HG02678 (cell line): Measurements from ENCODE around the gene D2HGDH.
"Not testable (repeated sequence)": the region's sequence is repeated elsewhere in the genome, so short reads cannot be mapped to it uniquely, and the experiment has no call there.

Experiments used
- ATAC-seq: cut with Tn5 transposase; IDR thresholded peaks from one replicate; pipeline ENCODE4 v1.9.1; 2021; ENCODE audit warnings: mild to moderate bottlenecking, moderate library complexity; ENCODE audit not compliant: unreplicated experiment

D2HGDH gene

DNA sequence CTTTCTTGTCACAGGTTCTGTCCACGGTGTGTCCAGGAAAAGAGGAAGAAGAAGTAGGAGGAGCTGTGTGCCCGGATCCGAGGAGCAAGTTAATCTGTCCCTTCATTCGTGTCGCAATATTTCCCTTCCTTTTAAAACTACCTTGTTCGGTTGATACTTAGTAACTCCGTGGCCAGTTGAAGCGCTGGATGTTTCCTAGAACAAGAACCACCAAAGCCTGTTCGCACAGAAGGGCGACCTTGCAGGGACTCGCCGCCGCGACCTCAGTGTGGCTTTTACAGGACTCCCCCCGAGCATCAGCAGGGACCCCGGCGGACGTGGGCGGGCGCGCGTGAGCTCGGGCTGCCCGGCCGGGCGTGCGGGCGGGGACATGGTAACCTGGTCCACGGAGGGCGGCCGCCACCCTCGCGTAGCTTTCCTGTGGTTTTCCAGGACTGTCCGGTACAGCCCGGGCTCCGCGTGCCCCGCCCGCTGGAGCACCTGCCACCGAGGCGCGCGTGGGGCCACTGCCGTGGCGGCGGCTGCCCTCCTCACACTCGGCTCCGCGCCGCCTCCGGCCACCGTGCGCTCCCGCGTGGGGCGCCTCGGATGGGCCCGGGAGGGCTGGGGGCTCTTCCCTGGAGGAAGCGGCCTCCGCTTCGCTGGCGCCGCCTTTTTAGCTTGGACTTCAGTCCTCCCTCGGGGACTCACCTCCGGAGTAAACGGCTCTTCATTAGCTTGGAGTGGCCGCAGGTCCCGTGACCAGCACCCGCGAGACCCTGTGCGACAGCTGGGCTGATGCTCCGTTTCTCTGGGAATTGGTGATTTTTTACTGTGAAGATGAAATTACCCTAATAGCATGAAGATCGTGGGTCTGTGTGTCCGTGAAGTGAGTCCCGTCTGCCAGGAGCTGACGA, 9.2 kb upstream of the D2HGDH start:
- no peak for ATAC-seq

- no peak for ATAC-seq
Observed at GRCh38 chr2:241726459-241726858, 8.0 kb upstream of the D2HGDH start.

DNA sequence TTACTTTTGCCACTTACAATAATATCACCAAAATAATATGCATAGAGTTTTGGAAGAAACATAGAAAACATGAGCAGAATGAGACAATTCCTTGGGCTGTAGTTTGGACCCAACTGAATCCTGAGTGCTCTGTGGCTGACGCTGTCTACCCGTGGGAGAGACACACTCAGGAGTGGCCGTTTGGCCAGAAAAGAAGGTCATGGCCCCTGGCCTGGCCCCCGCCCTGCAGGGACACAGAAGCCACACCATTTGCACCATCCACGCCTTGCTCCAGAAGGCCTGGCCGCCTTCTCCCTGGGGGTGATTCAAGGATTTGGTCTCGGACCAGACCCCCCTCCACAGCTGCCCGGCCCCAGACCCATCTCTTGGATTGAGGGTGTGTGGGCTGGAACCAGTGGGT, 6.4 kb upstream of the D2HGDH start:
- no peak for ATAC-seq

DNA sequence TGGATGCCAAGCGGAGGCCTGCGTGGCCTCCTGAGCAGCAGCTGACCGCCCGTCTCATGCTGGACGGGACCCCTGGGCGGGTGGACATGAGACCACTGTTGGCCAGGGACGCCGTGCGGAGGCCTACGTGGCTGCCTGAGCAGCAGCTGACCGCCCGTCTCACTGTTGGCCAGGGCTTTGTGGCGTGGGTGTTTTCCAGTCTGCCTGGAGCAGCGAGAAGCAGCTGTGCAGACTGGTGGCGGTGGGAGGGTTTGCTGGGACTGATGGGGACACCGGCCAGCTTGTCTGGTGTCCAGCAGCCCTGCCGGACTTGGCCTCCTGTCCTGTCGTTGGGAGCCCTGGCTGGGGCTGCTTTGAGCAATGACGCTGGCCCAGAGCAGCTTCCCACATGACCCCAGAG, 5.8 kb upstream of the D2HGDH start:
- ATAC-seq, result no peak

- ATAC-seq, result no peak
Observed at GRCh38 chr2:241729868-241730267, 4.6 kb upstream of the D2HGDH start.

DNA sequence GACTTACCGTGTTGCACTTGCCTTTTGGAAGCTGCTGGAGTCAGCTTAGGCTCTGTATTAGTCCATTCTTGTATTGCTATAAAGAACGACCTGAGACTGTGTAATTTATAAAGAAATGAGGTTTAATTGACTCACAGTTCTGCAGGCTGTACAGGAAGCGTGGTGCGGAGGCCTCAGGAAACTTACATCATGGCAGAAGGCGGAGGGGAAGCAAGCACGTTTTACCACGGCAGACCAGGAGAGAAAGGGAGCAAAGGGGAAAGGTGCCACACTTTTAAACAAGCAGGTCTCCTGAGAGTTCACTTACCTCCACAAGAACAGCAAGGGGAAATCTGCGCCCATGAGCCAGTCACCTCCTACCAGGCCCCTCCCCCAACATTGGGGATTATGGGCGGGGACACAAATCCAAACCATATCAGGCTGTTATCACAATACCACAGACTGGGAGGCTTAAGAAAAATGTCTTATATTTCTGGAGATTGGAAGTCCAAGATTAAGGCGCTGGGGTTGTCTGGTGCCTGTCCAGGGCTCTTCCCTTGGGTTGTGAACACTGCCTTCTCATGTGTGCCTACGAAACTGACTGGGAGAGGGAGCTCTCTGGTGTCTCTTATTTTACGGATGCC, 3.6 kb upstream of the D2HGDH start:
- no peak for ATAC-seq

- ATAC-seq, result not testable (repeated sequence)
Observed at GRCh38 chr2:241732513-241733186, 1.8 kb upstream of the D2HGDH start.

- ATAC-seq, result no peak
Observed at GRCh38 chr2:241733391-241734207, 831 bp upstream of the D2HGDH start.

- ATAC-seq, result peak; percentile 25
Observed at GRCh38 chr2:241734208-241734466, 293 bp upstream of the D2HGDH start.

GRCh38 chr2:241736111-241736510, 1.7 kb downstream of the D2HGDH start:
- no peak for ATAC-seq

GRCh38 chr2:241738040-241738686, 3.7 kb downstream of the D2HGDH start:
- no peak for ATAC-seq

GRCh38 chr2:241739177-241739576, 4.7 kb downstream of the D2HGDH start:
- no peak for ATAC-seq

DNA sequence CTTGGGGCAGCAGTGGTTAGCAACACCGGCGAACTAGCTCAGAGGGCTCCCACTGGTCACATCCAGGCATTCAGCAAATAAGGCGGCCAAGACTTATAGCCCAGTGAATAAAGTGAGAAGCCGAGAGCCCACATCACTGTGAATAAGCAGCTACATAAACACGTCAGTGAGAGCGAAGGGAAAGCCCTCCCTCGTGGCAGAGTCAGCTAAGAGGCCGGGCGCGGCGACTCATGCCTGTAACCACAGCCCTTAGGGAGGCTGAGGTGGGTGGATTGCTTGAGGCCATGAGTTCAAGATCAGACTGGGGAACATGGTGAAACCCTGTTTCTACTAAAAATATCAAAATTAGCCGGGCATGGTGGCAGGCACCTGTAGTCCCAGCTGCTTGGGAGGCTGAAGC, 5.2 kb downstream of the D2HGDH start:
- no peak for ATAC-seq

GRCh38 chr2:241741016-241741415, 6.6 kb downstream of the D2HGDH start:
- ATAC-seq, result no peak

- no peak for ATAC-seq
Observed at GRCh38 chr2:241742320-241742939, 8.0 kb downstream of the D2HGDH start.

DNA sequence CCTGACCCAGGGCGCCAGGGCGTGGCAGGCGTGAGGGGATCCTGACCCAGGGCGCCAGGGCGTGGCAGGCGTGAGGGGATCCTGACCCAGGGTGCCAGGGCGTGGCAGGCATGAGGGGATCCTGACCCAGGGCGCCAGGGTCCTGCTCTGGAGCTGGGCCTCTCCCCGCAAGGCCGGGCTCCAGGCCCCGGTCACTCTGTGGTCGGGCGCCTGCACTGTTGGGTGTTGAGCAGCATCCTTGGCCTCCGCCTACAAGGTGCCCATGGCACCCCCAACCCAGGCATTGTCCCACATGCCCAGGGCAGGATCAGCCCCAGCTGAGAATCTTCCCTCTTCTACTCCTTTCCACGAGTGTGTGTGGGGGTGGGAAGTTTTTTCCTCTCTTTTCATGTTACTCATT, 8.6 kb downstream of the D2HGDH start:
- not testable (repeated sequence) for ATAC-seq

- ATAC-seq, result no peak
Observed at GRCh38 chr2:241743620-241744019, 9.2 kb downstream of the D2HGDH start.

DNA sequence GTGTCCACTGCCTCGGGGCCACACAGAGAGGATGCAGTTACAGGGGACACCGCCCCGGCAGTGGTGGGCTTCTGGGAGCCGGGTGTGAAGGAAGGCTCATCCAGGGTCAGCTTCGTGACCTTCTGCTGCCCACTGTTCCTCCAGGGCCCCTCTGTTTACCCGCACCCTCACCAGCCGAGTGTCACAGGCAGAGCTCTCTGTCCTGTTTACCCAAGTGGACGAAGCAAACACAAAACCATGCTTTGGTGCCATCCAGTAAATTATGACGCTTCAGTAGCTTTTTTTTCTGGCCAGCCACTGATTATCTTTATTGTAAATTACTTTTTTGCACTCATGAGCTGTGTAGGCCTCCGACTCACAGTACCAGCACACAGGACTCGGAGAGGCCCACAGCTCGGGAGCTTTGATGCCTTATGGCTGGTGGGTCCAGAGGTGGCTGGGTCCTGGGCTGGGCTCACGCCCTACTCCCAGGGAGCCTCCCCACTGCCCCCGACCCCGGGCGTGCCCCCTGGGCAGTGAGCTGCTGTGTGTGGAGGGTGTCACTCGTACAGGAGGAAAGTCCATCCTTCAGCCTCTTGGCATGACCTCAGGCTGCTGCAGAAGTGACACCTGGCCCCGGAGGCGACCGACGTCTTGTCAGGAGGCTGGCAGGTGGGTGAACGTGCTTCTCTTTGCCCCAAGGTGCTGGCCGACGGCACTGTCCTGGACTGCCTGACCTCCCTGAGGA, 9.8 kb downstream of the D2HGDH start:
- ATAC-seq, result no peak

DNA sequence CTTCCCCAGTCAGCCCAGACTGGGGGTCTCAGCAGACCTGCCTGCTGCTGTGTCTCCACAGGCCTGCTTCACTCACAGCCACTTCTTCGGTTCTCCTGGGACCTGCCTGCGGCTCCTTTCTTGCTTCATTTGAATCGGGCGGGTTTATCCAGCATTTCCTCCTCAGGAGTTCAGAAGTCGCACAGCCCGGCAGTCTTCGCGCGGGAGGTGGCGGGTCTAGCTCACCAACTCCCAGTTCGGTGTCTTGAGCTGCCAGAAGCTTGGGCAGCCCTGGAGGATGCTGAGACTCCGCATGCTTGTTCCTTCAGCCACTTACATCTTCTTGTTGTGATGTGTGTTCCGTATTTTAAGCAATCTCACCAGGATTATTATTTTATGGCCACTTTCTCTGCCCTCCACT, 10.8 kb downstream of the D2HGDH start:
- ATAC-seq, result no peak

- ATAC-seq, result no peak
Observed at GRCh38 chr2:241746084-241746483, 11.7 kb downstream of the D2HGDH start.
